ENCODE data around the gene ABCC8.

ABCC8 gene

DNA sequence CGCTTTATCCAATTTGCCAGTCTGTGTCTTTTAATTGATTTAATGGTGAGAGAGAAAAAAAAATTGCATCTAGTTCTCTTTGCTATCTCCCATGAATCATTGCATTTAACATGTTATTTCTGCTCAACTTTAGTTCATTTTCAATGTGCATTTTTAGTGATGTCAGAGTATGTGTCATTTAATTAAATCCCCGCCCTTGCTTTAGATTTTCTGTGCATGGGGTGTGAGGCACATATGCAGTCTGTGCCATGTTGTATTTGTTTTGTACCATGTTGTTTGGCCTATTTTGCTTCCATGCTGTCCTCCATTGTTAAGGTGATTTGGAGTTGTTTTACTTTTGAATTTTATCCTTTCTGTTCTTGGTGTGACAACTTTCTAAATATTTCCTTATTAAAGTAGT lies 133.4 kb downstream of the ABCC8 start:
- no peak for DNase-seq
